Measurements from ENCODE around the gene USP49. TPM values are rescaled to one million over a fixed set of nuclear protein-coding genes. Genes with fewer than 3 reads are reported as not detected.
A peak's percentile ranks its signal among the peaks of the same experiment; 100 is the strongest.

Gene USP49
- total and polyA plus RNA-seq, 10 of the 15 experiments (the other 5 are each of a cell fraction or from before 2014, with no cell fraction given) = 1.0 to 7.7 (median 4.3) TPM

GRCh38 chr6:41779788-41780550 lies 115.2 kb downstream of the USP49 start, which contains the start of gene FRS3 (continued):
- TF ChIP-seq RAD21 (IDR thresholded peaks at IDR 0.05; ENCODE audit: insufficient read depth, low read depth, low read length) = peak; percentile 97
- TF ChIP-seq NR2C1 (IDR thresholded peaks at IDR 0.05) = peak; percentile 97
- no peak for TF ChIP-seq SREBF2 (IDR thresholded peaks at IDR 0.05; ENCODE audit: low read length)
- no peak for TF ChIP-seq ZBED1 (IDR thresholded peaks at IDR 0.05; ENCODE audit: borderline replicate concordance)
- TF ChIP-seq TAF1 (IDR thresholded peaks at IDR 0.05; ENCODE audit: borderline replicate concordance, low read depth, low read length) = peak; percentile 30; the same call in 1 of the 2 replicates
- peak; percentile 41; the same call in 1 of the 2 replicates for TF ChIP-seq NKRF (conservative IDR thresholded peaks at IDR 0.05)
- TF ChIP-seq MYB (IDR thresholded peaks at IDR 0.05; ENCODE audit: borderline replicate concordance, low read depth, low read length) = 0 out of 2 replicates have a peak, but pooled peaks have one; percentile 40
- TF ChIP-seq TBL1XR1 (IDR thresholded peaks at IDR 0.05; ENCODE audit: low read depth, low read length) = peak; percentile 76; the same call in 1 of the 2 replicates

- peak overlapping the region; percentile 51 for H2AFZ ChIP-seq (ENCODE audit: control insufficient read depth, low read depth, low read length)
- ATAC-seq (no peak), FAIRE-seq (no peak), DNase-seq (ENCODE audit: low read depth, low spot score) (no peak)
- intact Hi-C loops (cut with micrococcal nuclease; ENCODE audit: unreplicated experiment) (loop anchor here (5.0 kb wide), 2 partner anchors 72 to 412 kb away; no protein-coding TSS in a partner anchor), in situ Hi-C loops (cut with MboI) (no loop called here)
- no peaks in the 10 kb centered on the region for H4K20me1 ChIP-seq (ENCODE audit: control insufficient read depth, insufficient read depth)
- H3K4me1 ChIP-seq (ENCODE audit: control insufficient read depth, insufficient read depth, low read length) = peaks cover 13% of the 10 kb centered on the region
- H3K79me2 ChIP-seq (ENCODE audit: control insufficient read depth, insufficient read depth, low read length) = no peaks in the 10 kb centered on the region
- H3K4me2 ChIP-seq (ENCODE audit: control insufficient read depth, insufficient read depth) = peak overlapping the region; percentile 89
- TF ChIP-seq RAD51 (IDR thresholded peaks at IDR 0.05) = no peak
- TF ChIP-seq SREBF1 (IDR thresholded peaks at IDR 0.05; ENCODE audit: low read length) = no peak
- no peak for TF ChIP-seq CHD2 (IDR thresholded peaks at IDR 0.05; ENCODE audit: borderline replicate concordance, low read depth, low read length)
- no peak for TF ChIP-seq PBX3 (IDR thresholded peaks at IDR 0.05; ENCODE audit: insufficient replicate concordance, low read depth, low read length)
- TF ChIP-seq ZNF217 (IDR thresholded peaks at IDR 0.05) = no peak
- no peak for TF ChIP-seq SMAD1 (IDR thresholded peaks at IDR 0.05; ENCODE audit: low read depth, partially characterized antibody)
- TF ChIP-seq ZNF274 (IDR thresholded peaks at IDR 0.05; ENCODE audit: insufficient read depth, insufficient read length) = no peak
- no peak for TF ChIP-seq JUNB (IDR thresholded peaks at IDR 0.05)
- no peak for TF ChIP-seq TBL1XR1 (IDR thresholded peaks at IDR 0.05; ENCODE audit: low read depth, low read length)
- TF ChIP-seq CTCF (IDR thresholded peaks at IDR 0.05 in 2 of 3, conservative IDR thresholded peaks at IDR 0.05 in 1 of 3; ENCODE audit: control insufficient read depth in 2 of 3, extremely low read depth in 1 of 3, insufficient read depth in 1 of 3, low read depth in 3 of 3, low read length in 3 of 3) = no peak
- TF ChIP-seq ZZZ3 (IDR thresholded peaks at IDR 0.05; ENCODE audit: control insufficient read depth, insufficient read length, low read depth) = no peak
- no peak overlapping the region for H3K27ac ChIP-seq (ENCODE audit: control insufficient read depth, insufficient read depth)
- ChIA-PET RAD21 (ENCODE audit: unreplicated experiment) (interaction anchor here (0.6 to 1.0 kb wide), 5 partner anchors 48 to 267 kb away, joined by 3 to 5 read pairs (median 4); no protein-coding TSS in a partner anchor), POLR2A (no interaction called here), SMC1A (ENCODE audit: uncharacterized antibody, unreplicated experiment) (interaction anchor here (0.6 kb wide), 1 partner anchor 266 kb away, joined by 3 read pairs; no protein-coding TSS in a partner anchor), CTCF (no interaction called here)
- no peaks in the 10 kb centered on the region for H3K27me3 ChIP-seq (replicated peaks in 1 of 2; ENCODE audit: control insufficient read depth in 2 of 2, insufficient read depth in 2 of 2, low read length in 1 of 2)
- WGBS (ENCODE audit: insufficient coverage, insufficient replicate concordance, low lambda C conversion rate, missing lambda C conversion rate) = 7% methylated on average over 5 of the region's 16 CpGs
- peaks cover 0 to 3% of the 10 kb centered on the region in 2 experiments; a peak in 1 of 4 replicates for H3K36me3 ChIP-seq (ENCODE audit: control insufficient read depth in 2 of 2, insufficient read depth in 2 of 2, low read length in 1 of 2)
- H3K9ac ChIP-seq (ENCODE audit: control insufficient read depth, insufficient read depth, low read length) = peak overlapping the region; percentile 72
- peak overlapping the region; percentile 67 for H3K4me3 ChIP-seq
- H3K9me3 ChIP-seq (replicated peaks; ENCODE audit: control insufficient read depth, insufficient read depth, low read length) = no peaks in the 10 kb centered on the region
- no TSS peak for BruUV-seq (replicated peaks)
These were observed 115.8 kb downstream of the USP49 start for GRCh38 chr6:41779336-41779735.

All from GM12878 (cell line).